HG03039 (cell line): Measurements from ENCODE around the gene PCDHGA8.
A peak's percentile ranks its signal among the peaks of the same experiment; 100 is the strongest.
"Not testable (repeated sequence)": the region's sequence is repeated elsewhere in the genome, so short reads cannot be mapped to it uniquely, and the experiment has no call there.

Experiments
- ATAC-seq: cut with Tn5 transposase; IDR thresholded peaks from one replicate; pipeline ENCODE4 v1.9.1; 2021; ENCODE audit warnings: mild to moderate bottlenecking, moderate library complexity; ENCODE audit not compliant: unreplicated experiment

PCDHGA8 gene

DNA sequence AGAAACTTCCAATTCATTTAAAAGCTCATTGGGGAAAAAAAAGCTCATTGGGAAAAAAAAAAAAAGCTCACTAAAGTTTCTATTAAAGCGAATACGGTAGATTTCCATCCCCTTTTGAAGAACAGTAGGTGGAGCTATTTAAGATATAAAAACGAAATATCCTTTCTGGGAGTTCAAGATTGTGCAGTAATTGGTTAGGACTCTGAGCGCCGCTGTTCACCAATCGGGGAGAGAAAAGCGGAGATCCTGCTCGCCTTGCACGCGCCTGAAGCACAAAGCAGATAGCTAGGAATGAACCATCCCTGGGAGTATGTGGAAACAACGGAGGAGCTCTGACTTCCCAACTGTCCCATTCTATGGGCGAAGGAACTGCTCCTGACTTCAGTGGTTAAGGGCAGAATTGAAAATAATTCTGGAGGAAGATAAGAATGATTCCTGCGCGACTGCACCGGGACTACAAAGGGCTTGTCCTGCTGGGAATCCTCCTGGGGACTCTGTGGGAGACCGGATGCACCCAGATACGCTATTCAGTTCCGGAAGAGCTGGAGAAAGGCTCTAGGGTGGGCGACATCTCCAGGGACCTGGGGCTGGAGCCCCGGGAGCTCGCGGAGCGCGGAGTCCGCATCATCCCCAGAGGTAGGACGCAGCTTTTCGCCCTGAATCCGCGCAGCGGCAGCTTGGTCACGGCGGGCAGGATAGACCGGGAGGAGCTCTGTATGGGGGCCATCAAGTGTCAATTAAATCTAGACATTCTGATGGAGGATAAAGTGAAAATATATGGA lies 38.1 kb downstream of the PCDHGA8 start, which contains the start of gene PCDHGA12:
Gene PCDHGA12, plus strand, starts transcription at position 176 of the 782 bp plus-strand sequence. Its CDS starts 253 bp downstream, at position 429.
- peak; percentile 61 for ATAC-seq

DNA sequence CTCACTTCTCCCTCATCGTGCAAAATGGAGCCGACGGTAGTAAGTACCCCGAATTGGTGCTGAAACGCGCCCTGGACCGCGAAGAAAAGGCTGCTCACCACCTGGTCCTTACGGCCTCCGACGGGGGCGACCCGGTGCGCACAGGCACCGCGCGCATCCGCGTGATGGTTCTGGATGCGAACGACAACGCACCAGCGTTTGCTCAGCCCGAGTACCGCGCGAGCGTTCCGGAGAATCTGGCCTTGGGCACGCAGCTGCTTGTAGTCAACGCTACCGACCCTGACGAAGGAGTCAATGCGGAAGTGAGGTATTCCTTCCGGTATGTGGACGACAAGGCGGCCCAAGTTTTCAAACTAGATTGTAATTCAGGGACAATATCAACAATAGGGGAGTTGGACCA lies 38.9 kb downstream of the PCDHGA8 start:
- ATAC-seq: no peak

DNA sequence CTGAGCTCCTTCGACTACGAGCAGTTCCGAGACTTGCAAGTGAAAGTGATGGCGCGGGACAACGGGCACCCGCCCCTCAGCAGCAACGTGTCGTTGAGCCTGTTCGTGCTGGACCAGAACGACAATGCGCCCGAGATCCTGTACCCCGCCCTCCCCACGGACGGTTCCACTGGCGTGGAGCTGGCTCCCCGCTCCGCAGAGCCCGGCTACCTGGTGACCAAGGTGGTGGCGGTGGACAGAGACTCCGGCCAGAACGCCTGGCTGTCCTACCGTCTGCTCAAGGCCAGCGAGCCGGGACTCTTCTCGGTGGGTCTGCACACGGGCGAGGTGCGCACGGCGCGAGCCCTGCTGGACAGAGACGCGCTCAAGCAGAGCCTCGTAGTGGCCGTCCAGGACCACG lies 39.9 kb downstream of the PCDHGA8 start:
- ATAC-seq: not testable (repeated sequence)

GRCh38 chr5:141432726-141433125 lies 40.3 kb downstream of the PCDHGA8 start:
- ATAC-seq: not testable (repeated sequence)

DNA sequence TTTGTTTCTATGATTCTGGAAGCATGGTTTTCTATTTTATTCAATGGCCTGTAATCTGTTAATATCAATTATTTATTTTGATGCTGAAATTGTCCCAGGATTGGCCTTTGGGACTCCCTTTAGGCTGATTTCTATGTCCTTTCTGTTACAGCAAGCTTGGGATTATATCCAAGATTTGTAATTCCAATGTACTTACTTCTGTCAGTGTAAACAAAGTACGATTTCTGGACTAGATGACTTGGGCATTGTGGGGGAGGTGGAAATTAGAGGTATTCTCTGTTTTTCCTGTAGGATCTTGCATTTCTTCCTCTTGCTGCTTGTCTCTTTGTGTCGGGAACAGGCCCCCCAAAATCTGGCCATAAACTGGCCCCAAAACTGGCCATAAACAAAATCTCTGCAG lies 41.6 kb downstream of the PCDHGA8 start:
- ATAC-seq: no peak

DNA sequence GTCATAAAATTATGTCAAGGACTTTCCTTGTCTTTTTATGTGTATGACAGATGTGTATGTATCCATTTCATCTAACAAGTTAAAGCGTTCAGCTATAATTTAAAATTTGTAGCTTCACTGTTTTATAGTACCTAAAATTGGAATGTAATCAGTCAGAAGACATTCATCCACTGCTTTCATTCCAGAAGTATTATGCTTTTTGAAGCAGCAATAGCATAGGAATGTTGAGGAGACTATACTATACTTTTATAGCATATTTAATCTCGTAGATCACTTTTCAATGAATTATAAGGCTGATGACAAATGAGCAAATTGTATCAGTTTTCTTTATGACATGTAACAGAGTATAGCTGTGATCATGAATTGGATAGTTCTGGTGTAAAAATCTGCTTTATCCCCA lies 44.8 kb downstream of the PCDHGA8 start:
- no peak for ATAC-seq

DNA sequence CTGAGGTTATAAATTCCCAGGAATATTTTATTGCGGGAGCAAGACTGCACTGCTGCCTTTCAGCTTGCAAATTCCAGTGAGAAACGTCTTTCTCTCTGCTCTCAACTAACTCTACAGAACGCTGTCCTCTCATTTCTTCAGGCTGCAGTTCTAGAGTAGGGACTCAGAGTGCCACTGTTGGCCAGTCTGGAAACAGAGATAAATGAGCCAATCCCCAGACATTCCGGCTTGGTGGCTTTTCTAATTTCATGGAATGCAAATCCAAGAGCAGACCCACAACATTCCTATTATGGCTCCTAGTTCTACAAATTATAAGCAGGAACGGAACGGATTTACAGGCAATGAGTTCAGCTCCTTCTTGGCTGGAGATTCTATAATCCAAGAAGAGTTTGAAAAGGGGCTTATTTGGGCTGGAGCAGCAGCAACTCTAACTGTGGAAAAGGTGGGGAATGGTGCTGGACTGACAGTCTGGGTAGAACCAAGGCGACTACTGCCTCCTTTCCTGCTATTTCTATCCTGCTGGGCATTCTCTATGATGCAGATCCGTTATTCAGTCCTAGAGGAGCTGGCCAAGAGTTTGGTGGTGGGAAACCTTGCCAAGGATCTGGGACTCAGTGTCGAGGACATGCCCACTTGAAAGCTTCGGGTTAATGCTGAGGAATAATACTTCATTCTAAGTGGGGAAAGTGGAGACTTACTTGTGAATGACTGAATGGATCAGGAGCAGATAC lies 47.1 kb downstream of the PCDHGA8 start:
- no peak for ATAC-seq

- no peak for ATAC-seq
These were observed 47.9 kb downstream of the PCDHGA8 start for GRCh38 chr5:141440341-141440740.

DNA sequence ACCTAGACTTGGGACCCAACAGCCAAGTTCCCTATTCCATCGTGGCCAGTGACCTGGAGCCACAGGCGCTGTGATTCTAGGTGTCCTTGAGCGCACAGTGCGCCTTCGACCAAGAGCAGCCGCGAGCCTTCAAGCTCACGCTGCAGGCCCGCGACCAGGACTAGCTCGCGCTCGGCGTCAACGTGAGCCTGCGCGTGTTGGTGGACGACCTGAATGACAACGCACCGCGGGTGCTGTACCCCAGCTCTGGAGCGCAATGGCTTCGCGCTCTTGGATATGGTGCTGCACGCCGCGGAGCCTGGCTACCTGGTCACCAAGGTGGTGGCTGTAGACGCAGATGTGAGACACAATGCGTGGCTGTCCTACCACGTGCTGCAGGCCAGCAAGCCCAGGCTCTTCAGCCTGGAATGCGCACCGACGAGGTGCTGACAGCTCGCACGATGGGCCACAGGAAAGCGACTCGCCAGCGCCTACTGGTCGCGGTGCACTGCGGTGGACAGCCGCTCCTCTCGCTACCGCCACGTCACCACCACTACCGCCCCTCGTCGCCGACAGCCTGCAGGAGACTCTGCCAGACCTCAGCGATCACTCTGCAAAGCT lies 49.2 kb downstream of the PCDHGA8 start:
- ATAC-seq: no peak
